Hepatocyte (in vitro differentiated cells): ENCODE results near the gene MMP8. TPM values are rescaled to one million over a fixed set of nuclear protein-coding genes. Genes with fewer than 3 reads are reported as not detected.

Experiments
- DNase-seq: peaks from one replicate; pipeline ENCODE4 v3.0.0-alpha.2; 2016; ENCODE audit warnings: low spot score
- H2AFZ ChIP-seq: fragments of 200-600 bp; sonication (generic); 2 replicates; pipeline ENCODE4 v1.6.0; 2016; ENCODE audit warnings: antibody characterized with exemption, mild to moderate bottlenecking
- H3K27ac ChIP-seq: fragments of 200-600 bp; sonication (generic); 2 replicates; pipeline ENCODE4 v1.5.1; 2016; ENCODE audit warnings: mild to moderate bottlenecking
- H3K27me3 ChIP-seq: fragments of 200-600 bp; sonication (generic); 2 replicates; pipeline ENCODE4 v1.6.1; 2016
- H3K36me3 ChIP-seq: fragments of 200-600 bp; sonication (generic); replicated peaks from 2 replicates; pipeline ENCODE4 v1.5.1; 2016; ENCODE audit warnings: low read depth; ENCODE audit not compliant: insufficient read depth
- H3K4me1 ChIP-seq: fragments of 200-600 bp; sonication (generic); 2 replicates; pipeline ENCODE4 v1.5.1; 2016; ENCODE audit warnings: mild to moderate bottlenecking, moderate library complexity; ENCODE audit not compliant: insufficient read depth
- H3K4me2 ChIP-seq: fragments of 200-600 bp; sonication (generic); 2 replicates; pipeline ENCODE4 v1.6.0; 2016
- H3K4me3 ChIP-seq: fragments of 200-600 bp; sonication (generic); 2 replicates; pipeline ENCODE4 v1.5.1; 2016; ENCODE audit warnings: mild to moderate bottlenecking
- H3K79me2 ChIP-seq: fragments of 200-600 bp; sonication (generic); 2 replicates; pipeline ENCODE4 v1.6.0; 2017; ENCODE audit warnings: mild to moderate bottlenecking
- H3K9me2 ChIP-seq: fragments of 200-600 bp; sonication (generic); replicated peaks from 2 replicates; pipeline ENCODE4 v1.6.0; 2017; ENCODE audit warnings: mild to moderate bottlenecking; ENCODE audit not compliant: insufficient read depth
- H3K9me3 ChIP-seq: fragments of 200-600 bp; sonication (generic); 2 replicates; pipeline ENCODE4 v1.5.1; 2016; ENCODE audit warnings: low read depth, mild to moderate bottlenecking
- H4K20me1 ChIP-seq: fragments of 200-600 bp; sonication (generic); 2 replicates; pipeline ENCODE4 v1.6.0; 2016; ENCODE audit warnings: mild to moderate bottlenecking; ENCODE audit not compliant: insufficient read depth, poor library complexity, severe bottlenecking
- CTCF ChIP-seq: fragments of 200-600 bp; sonication (generic); IDR thresholded peaks from 2 replicates; pipeline ENCODE4 v1.5.1; 2016; ENCODE audit warnings: antibody characterized with exemption, mild to moderate bottlenecking; ENCODE audit not compliant: poor library complexity
- EZH2 ChIP-seq: fragments of 200-600 bp; sonication (generic); IDR thresholded peaks from 2 replicates; pipeline ENCODE4 v1.6.1; 2016; ENCODE audit warnings: antibody characterized with exemption, mild to moderate bottlenecking, borderline replicate concordance
- EZH2phosphoT487 ChIP-seq: fragments of 200-600 bp; sonication (generic); IDR thresholded peaks from one replicate; pipeline ENCODE4 v1.6.1; 2018; ENCODE audit warnings: antibody characterized with exemption, mild to moderate bottlenecking, low read depth, moderate library complexity; ENCODE audit not compliant: unreplicated experiment, severe bottlenecking
- WGBS: methylation state at CpG from one replicate; pipeline ENCODE4 v1.1.6; 2016; ENCODE audit warnings: low lambda C conversion rate; ENCODE audit errors: missing lambda C conversion rate; 5-methylcytosine and 5-hydroxymethylcytosine counted together
- polyA plus RNA-seq: library from polyadenylated mRNA; unstranded; fragments of >200 nt; fragmentation: Nextera tagmentation; extraction: Ambion mirVana; gene quantifications from 2 replicates; pipeline ENCODE4 v1.2.1, GENCODE V29; 2016
- total RNA-seq: library from RNA; depleted of rRNA; stranded (reverse); fragments of >200 nt; gene quantifications from 2 replicates; pipeline ENCODE4 v1.2.3, GENCODE V29; 2014

MMP8 gene
- total and polyA plus RNA-seq, 2 experiments from 2014 or later, result 0.37 TPM; not detected in 1

GRCh38 chr11:102678022-102678421 lies 46.7 kb downstream of the MMP8 start:
- no peaks in the 10 kb centered on the region for H3K4me1 ChIP-seq
- 96% methylated on average over 1 of the region's 2 CpGs for whole genome bisulfite sequencing
- no peaks in the 10 kb centered on the region for H3K9me3 ChIP-seq
- H3K9me2 ChIP-seq, result no peaks in the 10 kb centered on the region
- H3K27ac ChIP-seq, result no peak overlapping the region
- H3K4me3 ChIP-seq, result no peak overlapping the region
- no peak for DNase-seq
- H3K79me2 ChIP-seq, result no peaks in the 10 kb centered on the region
- TF ChIP-seq EZH2phosphoT487 (no peak), CTCF (no peak), EZH2 (no peak)
- no peak overlapping the region for H3K4me2 ChIP-seq
- H3K36me3 ChIP-seq, result no peaks in the 10 kb centered on the region
- no peaks in the 10 kb centered on the region for H4K20me1 ChIP-seq
- H2AFZ ChIP-seq, result no peak overlapping the region
- H3K27me3 ChIP-seq, result no peaks in the 10 kb centered on the region

- TF ChIP-seq EZH2phosphoT487, result no peak
- no peak for TF ChIP-seq CTCF
- no peak for TF ChIP-seq EZH2
- H3K4me3 ChIP-seq, result no peak overlapping the region
- H2AFZ ChIP-seq, result no peak overlapping the region
These were observed 48.7 kb downstream of the MMP8 start for GRCh38 chr11:102676084-102676483.

GRCh38 chr11:102669664-102670063 lies 55.1 kb downstream of the MMP8 start:
- TF ChIP-seq EZH2 (no peak), CTCF (no peak), EZH2phosphoT487 (no peak)
- H3K4me1 ChIP-seq, result no peaks in the 10 kb centered on the region
- 86% methylated on average over 3 of the region's 3 CpGs for WGBS
- no peak overlapping the region for H3K4me3 ChIP-seq
- H3K27ac ChIP-seq, result no peak overlapping the region
- H3K4me2 ChIP-seq, result no peak overlapping the region
- no peak for DNase-seq
- H3K27me3 ChIP-seq, result no peaks in the 10 kb centered on the region
- H3K79me2 ChIP-seq, result no peaks in the 10 kb centered on the region
- no peak overlapping the region for H2AFZ ChIP-seq
- no peaks in the 10 kb centered on the region for H4K20me1 ChIP-seq
- no peaks in the 10 kb centered on the region for H3K36me3 ChIP-seq
- no peaks in the 10 kb centered on the region for H3K9me2 ChIP-seq
- no peaks in the 10 kb centered on the region for H3K9me3 ChIP-seq

More at GRCh38 chr11:102676084-102676483, 48.7 kb downstream of the MMP8 start:
- H3K27me3 ChIP-seq, result no peaks in the 10 kb centered on the region
- 71% methylated on average over 2 of the region's 2 CpGs for WGBS
- no peaks in the 10 kb centered on the region for H3K36me3 ChIP-seq
- no peaks in the 10 kb centered on the region for H4K20me1 ChIP-seq
- no peak overlapping the region for H3K4me2 ChIP-seq
- no peak overlapping the region for H3K27ac ChIP-seq
- no peaks in the 10 kb centered on the region for H3K79me2 ChIP-seq
- no peaks in the 10 kb centered on the region for H3K9me3 ChIP-seq
- no peaks in the 10 kb centered on the region for H3K9me2 ChIP-seq
- no peak for DNase-seq
- no peaks in the 10 kb centered on the region for H3K4me1 ChIP-seq
